ENCODE measurements around the gene NCMAP. TPM values are rescaled to one million over a fixed set of nuclear protein-coding genes. Genes with fewer than 3 reads are reported as not detected.

NCMAP gene
- total and polyA plus RNA-seq, 2 of the 4 experiments (the other 2 are of a cell fraction): not detected

GRCh38 chr1:24657781-24658180 lies 101.9 kb downstream of the NCMAP start:
- no peaks in the 10 kb centered on the region for H3K4me1 ChIP-seq (ENCODE audit: control insufficient read depth, insufficient read depth, low read length)
- no peak overlapping the region for H4K5ac ChIP-seq (ENCODE audit: low read depth, low read length)
- no peaks in the 10 kb centered on the region for H3K27me3 ChIP-seq (ENCODE audit: control insufficient read depth, insufficient read depth, low read length)
- ChIA-PET CTCF (no interaction called here), POLR2A (ENCODE audit: unreplicated experiment) (no interaction called here)
- H3K79me1 ChIP-seq (ENCODE audit: low read depth in 1 of 2, low read length in 2 of 2): peaks cover 31 to 38% of the 10 kb centered on the region in 2 experiments
- no peak overlapping the region for H3K56ac ChIP-seq (ENCODE audit: extremely low read depth, insufficient read depth, low read length)
- no peak overlapping the region for H3K4ac ChIP-seq (ENCODE audit: low read depth, low read length)
- H4K91ac ChIP-seq (ENCODE audit: insufficient read depth, low read depth, low read length): no peak overlapping the region
- H3K18ac ChIP-seq (ENCODE audit: low read depth, low read length): no peak overlapping the region
- no peak overlapping the region for H4K8ac ChIP-seq (ENCODE audit: low read depth in 2 of 2, low read length in 2 of 2)
- no peak overlapping the region for H3K9ac ChIP-seq (ENCODE audit: low read depth, low read length)
- H2AK5ac ChIP-seq (ENCODE audit: low read depth, low read length): no peak overlapping the region
- no peak overlapping the region for H3K23ac ChIP-seq (ENCODE audit: low read depth, low read length)
- DNase-seq: no peak
- H2BK15ac ChIP-seq (ENCODE audit: low read depth, low read length): no peak overlapping the region
- no peaks in the 10 kb centered on the region for H3K9me3 ChIP-seq (ENCODE audit: control insufficient read depth, insufficient read depth, low read length)
- peaks cover 45% of the 10 kb centered on the region for H3K36me3 ChIP-seq (ENCODE audit: control insufficient read depth, insufficient read depth, low read length)
- TF ChIP-seq CHD1 (IDR thresholded peaks at IDR 0.05; ENCODE audit: low read depth, low read length) (no peak), RAD21 (IDR thresholded peaks at IDR 0.05; ENCODE audit: low read length) (no peak), CEBPB (IDR thresholded peaks at IDR 0.05; ENCODE audit: low read depth, low read length) (no peak), RFX5 (IDR thresholded peaks at IDR 0.05; ENCODE audit: low read depth, low read length) (no peak), RCOR1 (IDR thresholded peaks at IDR 0.05; ENCODE audit: insufficient replicate concordance, low read length) (no peak), POLR2A (IDR thresholded peaks at IDR 0.05; ENCODE audit: low read depth, low read length) (no peak), SMC3 (IDR thresholded peaks at IDR 0.05; ENCODE audit: low read depth, low read length) (no peak), ELK1 (IDR thresholded peaks at IDR 0.05; ENCODE audit: borderline replicate concordance, low read depth, low read length) (no peak), NFE2L2 (IDR thresholded peaks at IDR 0.05; ENCODE audit: low read depth, low read length) (no peak), FOS (IDR thresholded peaks at IDR 0.05; ENCODE audit: low read depth, low read length) (no peak), MXI1 (IDR thresholded peaks at IDR 0.05; ENCODE audit: borderline replicate concordance, low read depth, low read length) (no peak), BHLHE40 (IDR thresholded peaks at IDR 0.05; ENCODE audit: low read depth, low read length) (no peak), MAZ (IDR thresholded peaks at IDR 0.05; ENCODE audit: borderline replicate concordance, low read depth, low read length) (no peak), MAFK (IDR thresholded peaks at IDR 0.05; ENCODE audit: low read depth, low read length) (no peak)
- TF ChIP-seq, protein P1, sequence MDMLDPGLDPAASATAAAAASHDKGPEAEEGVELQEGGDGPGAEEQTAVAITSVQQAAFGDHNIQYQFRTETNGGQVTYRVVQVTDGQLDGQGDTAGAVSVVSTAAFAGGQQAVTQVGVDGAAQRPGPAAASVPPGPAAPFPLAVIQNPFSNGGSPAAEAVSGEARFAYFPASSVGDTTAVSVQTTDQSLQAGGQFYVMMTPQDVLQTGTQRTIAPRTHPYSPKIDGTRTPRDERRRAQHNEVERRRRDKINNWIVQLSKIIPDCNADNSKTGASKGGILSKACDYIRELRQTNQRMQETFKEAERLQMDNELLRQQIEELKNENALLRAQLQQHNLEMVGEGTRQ (IDR thresholded peaks at IDR 0.05; ENCODE audit: low read depth, low read length): no peak
- TF ChIP-seq, protein P2, sequence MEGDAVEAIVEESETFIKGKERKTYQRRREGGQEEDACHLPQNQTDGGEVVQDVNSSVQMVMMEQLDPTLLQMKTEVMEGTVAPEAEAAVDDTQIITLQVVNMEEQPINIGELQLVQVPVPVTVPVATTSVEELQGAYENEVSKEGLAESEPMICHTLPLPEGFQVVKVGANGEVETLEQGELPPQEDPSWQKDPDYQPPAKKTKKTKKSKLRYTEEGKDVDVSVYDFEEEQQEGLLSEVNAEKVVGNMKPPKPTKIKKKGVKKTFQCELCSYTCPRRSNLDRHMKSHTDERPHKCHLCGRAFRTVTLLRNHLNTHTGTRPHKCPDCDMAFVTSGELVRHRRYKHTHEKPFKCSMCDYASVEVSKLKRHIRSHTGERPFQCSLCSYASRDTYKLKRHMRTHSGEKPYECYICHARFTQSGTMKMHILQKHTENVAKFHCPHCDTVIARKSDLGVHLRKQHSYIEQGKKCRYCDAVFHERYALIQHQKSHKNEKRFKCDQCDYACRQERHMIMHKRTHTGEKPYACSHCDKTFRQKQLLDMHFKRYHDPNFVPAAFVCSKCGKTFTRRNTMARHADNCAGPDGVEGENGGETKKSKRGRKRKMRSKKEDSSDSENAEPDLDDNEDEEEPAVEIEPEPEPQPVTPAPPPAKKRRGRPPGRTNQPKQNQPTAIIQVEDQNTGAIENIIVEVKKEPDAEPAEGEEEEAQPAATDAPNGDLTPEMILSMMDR (conservative IDR thresholded peaks at IDR 0.05; ENCODE audit: low read depth, low read length): no peak
- intact Hi-C loops (cut with micrococcal nuclease) (no loop called here), in situ Hi-C loops (cut with MboI; ENCODE audit: low sequenced_read_pairs) (no loop called here), dilution Hi-C loops (cut with HindIII; ENCODE audit: low sequenced_read_pairs, unreplicated experiment) (loop anchor here (25.0 kb wide), 1 partner anchor 555 kb away; no protein-coding TSS in a partner anchor)
- no peak overlapping the region for H3K14ac ChIP-seq (replicated peaks; ENCODE audit: low read depth, low read length)
- H3K9me1 ChIP-seq (ENCODE audit: insufficient read depth, low read length): no peaks in the 10 kb centered on the region
- H2AK9ac ChIP-seq (replicated peaks; ENCODE audit: low read depth, low read length, poor library complexity): no peak overlapping the region
- H3K4me2 ChIP-seq (ENCODE audit: low read depth, low read length): no peak overlapping the region
- H3K27ac ChIP-seq (ENCODE audit: insufficient read depth, low read length): no peak overlapping the region
- no peak overlapping the region for H3K4me3 ChIP-seq (ENCODE audit: insufficient read depth, low read depth, low read length)
- 100% methylated on average over 1 of the region's 3 CpGs; no CpG with 5 or more reads in 1 of the 2 experiments for WGBS, 2 experiments (ENCODE audit: extremely low coverage in 2 of 2, insufficient read length in 1 of 2)
- BruUV-seq (replicated peaks): no TSS peak
- H4K20me1 ChIP-seq (ENCODE audit: insufficient read depth, low read length): peaks cover 14% of the 10 kb centered on the region; the same call in 1 of the 2 replicates
- H2AFZ ChIP-seq (replicated peaks; ENCODE audit: low read length, poor library complexity): no peak overlapping the region
- no peak overlapping the region for H2BK5ac ChIP-seq (ENCODE audit: low read depth, low read length, poor library complexity, severe bottlenecking)
- H2BK120ac ChIP-seq (ENCODE audit: low read depth, low read length): no peak overlapping the region
- no peak for ATAC-seq (ENCODE audit: low read depth)
- no peak overlapping the region for H2BK20ac ChIP-seq (ENCODE audit: low read depth, low read length)
